Measurements from ENCODE around the gene USP6.

Gene USP6

DNA sequence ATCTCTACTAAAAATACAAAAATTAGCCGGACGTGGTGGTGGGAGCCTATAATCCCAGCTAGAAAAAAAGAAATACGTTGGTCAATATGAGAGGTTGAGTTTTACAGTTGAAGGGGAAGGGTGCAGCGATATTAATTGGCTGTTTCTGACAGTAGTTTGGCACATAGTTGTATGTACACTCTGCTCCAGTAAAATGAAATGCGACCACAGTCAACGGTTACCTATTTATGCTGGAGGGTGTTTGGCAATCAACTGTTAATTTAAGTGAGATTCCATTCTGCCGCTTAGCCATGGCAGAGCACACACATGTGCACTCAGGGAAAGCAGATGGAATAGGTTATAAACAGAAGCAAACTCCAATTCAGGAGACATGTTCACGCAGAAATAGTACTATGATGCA, 85.2 kb downstream of the USP6 start:
- no peak for DNase-seq (ENCODE audit: extremely low spot score)
- TF ChIP-seq, protein P1, sequence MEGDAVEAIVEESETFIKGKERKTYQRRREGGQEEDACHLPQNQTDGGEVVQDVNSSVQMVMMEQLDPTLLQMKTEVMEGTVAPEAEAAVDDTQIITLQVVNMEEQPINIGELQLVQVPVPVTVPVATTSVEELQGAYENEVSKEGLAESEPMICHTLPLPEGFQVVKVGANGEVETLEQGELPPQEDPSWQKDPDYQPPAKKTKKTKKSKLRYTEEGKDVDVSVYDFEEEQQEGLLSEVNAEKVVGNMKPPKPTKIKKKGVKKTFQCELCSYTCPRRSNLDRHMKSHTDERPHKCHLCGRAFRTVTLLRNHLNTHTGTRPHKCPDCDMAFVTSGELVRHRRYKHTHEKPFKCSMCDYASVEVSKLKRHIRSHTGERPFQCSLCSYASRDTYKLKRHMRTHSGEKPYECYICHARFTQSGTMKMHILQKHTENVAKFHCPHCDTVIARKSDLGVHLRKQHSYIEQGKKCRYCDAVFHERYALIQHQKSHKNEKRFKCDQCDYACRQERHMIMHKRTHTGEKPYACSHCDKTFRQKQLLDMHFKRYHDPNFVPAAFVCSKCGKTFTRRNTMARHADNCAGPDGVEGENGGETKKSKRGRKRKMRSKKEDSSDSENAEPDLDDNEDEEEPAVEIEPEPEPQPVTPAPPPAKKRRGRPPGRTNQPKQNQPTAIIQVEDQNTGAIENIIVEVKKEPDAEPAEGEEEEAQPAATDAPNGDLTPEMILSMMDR (IDR thresholded peaks at IDR 0.05; ENCODE audit: control extremely low read depth, extremely low read depth, low read depth, missing control alignments) = no peak
- POLR2A ChIA-PET = interaction anchor here (0.6 kb wide), 1 partner anchor 1722 kb away, joined by 5 read pairs; no protein-coding TSS in a partner anchor
- CTCF ChIA-PET = interaction anchor here (1.3 to 2.8 kb wide), 3 partner anchors 9 to 37 kb away, joined by 5 to 12 read pairs (median 6); partner anchors contain the start of gene ZNF594

- DNase-seq (ENCODE audit: extremely low spot score) = no peak
- CTCF ChIA-PET = interaction anchor here (0.8 kb wide), 1 partner anchor 35 kb away, joined by 3 read pairs; no protein-coding TSS in a partner anchor
- POLR2A ChIA-PET = no interaction called here
- TF ChIP-seq, protein P1 (IDR thresholded peaks at IDR 0.05; ENCODE audit: control extremely low read depth, extremely low read depth, low read depth, missing control alignments) = no peak
These were observed 87.5 kb downstream of the USP6 start for GRCh38 chr17:5203178-5203907.

DNA sequence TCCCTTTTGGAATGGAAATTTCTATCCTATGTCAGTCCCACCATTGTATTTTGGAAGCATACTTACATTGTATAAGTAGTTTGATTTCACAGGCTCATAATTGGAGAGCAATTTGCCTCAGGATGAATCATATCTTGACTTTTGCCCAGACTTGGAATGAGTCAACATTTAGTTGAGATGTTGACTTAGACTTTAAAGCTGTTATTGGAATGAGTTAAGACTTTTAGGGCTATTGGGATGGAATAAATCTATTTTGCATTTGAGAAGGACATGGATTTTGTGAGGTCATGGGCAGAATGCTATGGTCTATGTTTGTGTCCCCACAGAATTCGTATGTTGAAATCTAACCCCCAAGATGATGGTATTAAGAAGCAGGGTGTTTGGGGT, 88.1 kb downstream of the USP6 start:
- ChIA-PET CTCF (interaction anchor here (0.8 to 1.1 kb wide), 3 partner anchors 8 to 34 kb away, joined by 3 to 5 read pairs (median 3); no protein-coding TSS in a partner anchor), POLR2A (no interaction called here)
- DNase-seq (ENCODE audit: extremely low spot score) = no peak
- TF ChIP-seq, protein P1 (IDR thresholded peaks at IDR 0.05; ENCODE audit: control extremely low read depth, extremely low read depth, low read depth, missing control alignments) = no peak

DNA sequence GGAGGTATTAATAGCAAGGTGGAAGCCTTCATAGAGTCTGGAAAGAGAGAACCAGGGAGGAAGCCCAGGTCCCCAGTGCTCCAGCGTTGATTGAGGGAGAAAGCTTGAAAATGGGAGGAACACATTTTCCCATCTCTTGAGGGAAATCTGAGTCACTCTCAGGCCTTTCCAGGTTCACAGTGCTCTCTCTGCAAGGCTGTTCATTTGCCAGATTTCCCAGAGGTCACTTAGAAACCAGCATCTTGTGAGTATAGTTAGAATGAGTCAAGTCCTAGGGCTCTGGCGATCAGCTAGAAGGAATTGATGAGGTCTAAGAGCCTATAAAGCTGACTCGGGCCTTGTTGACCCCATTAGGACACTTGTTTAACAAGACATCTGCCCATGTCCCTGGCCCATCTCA, 93.6 kb downstream of the USP6 start:
- ChIA-PET CTCF (no interaction called here), POLR2A (no interaction called here)
- TF ChIP-seq, protein P1 (IDR thresholded peaks at IDR 0.05; ENCODE audit: control extremely low read depth, extremely low read depth, low read depth, missing control alignments) = no peak
- DNase-seq (ENCODE audit: extremely low spot score) = no peak

GRCh38 chr17:5210091-5210490, 94.3 kb downstream of the USP6 start:
- ChIA-PET CTCF (interaction anchor here (1.1 to 5.3 kb wide), 5 partner anchors 8 to 147 kb away, joined by 3 to 46 read pairs (median 5); no protein-coding TSS in a partner anchor), POLR2A (interaction anchor here (1.0 to 1.5 kb wide), 3 partner anchors 10 to 17 kb away, joined by 4 to 10 read pairs (median 10); no protein-coding TSS in a partner anchor)
- DNase-seq (ENCODE audit: extremely low spot score) = no peak
- TF ChIP-seq, protein P1 (IDR thresholded peaks at IDR 0.05; ENCODE audit: control extremely low read depth, extremely low read depth, low read depth, missing control alignments) = no peak

DNA sequence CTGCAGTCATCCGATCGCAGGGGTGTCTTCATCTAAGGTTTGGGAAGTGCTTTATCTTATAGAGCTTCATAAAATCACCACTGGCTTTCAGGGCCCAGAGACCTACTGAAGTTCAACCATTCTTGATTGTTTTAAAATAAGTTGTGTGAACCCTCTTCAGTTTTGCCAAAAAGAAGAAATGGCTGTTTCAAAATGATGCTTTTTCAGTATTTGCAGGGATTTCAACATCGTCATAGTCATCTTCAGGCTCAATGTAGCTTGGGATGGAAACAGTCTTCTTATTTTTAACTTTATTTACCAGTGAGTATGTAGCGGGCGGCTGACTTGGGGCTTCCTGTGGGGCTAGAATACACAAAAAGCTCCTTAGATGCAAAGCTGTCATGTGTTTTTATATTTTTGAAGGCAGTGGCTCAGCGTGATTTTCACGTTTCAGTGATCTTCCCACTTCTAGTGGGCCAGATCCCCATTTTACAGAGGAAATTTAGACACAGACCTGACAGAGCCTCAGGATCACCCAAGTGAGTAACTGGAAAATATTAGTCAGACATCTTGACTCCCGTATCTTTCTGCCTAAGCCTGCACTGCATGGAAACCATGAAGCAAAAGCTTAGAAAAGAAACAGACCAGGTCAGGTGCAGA, 94.9 kb downstream of the USP6 start:
- peak; percentile 35 for DNase-seq (ENCODE audit: extremely low spot score)
- ChIA-PET POLR2A (interaction anchor here (0.7 to 1.5 kb wide), 6 partner anchors 9 to 19 kb away, joined by 3 to 10 read pairs (median 4); no protein-coding TSS in a partner anchor), CTCF (interaction anchor here (0.7 to 5.3 kb wide), 9 partner anchors 9 to 148 kb away, joined by 3 to 46 read pairs (median 5); no protein-coding TSS in a partner anchor)
- TF ChIP-seq, protein P1 (IDR thresholded peaks at IDR 0.05; ENCODE audit: control extremely low read depth, extremely low read depth, low read depth, missing control alignments) = no peak

Measured in GM10248 (cell line).